ENCODE measurements around the gene LCE2B. TPM values are rescaled to one million over a fixed set of nuclear protein-coding genes. Genes with fewer than 3 reads are reported as not detected.
"Not testable (repeated sequence)": the region's sequence is repeated elsewhere in the genome, so short reads cannot be mapped to it uniquely, and the experiment has no call there.

The LCE2B gene
- total RNA-seq, 2 experiments from 2014 or later, result not detected

GRCh38 chr1:152674983-152675382, 10.9 kb upstream of the LCE2B start, which contains the start of gene LCE2C:
TSS of gene LCE2C (plus strand) at chr1:152675279. CDS start at chr1:152676016, 737 bp downstream.
- POLR2A ChIA-PET; H3K9me3 Mint-ChIP-seq (ENCODE audit: insufficient read depth); H3K4me1 Mint-ChIP-seq (ENCODE audit: low read depth); H3K27me3 Mint-ChIP-seq (ENCODE audit: low read depth); ATAC-seq; H3K4me3 Mint-ChIP-seq; CTCF ChIA-PET; DNase-seq; H3K27ac Mint-ChIP-seq; H3K36me3 Mint-ChIP-seq (ENCODE audit: low read depth): not testable (repeated sequence)

- Mint-ChIP-seq H3K27ac (no peak overlapping the region), H3K4me3 (no peak overlapping the region), H3K36me3 (ENCODE audit: low read depth) (no peaks in the 10 kb centered on the region), H3K4me1 (ENCODE audit: low read depth) (no peaks in the 10 kb centered on the region), H3K9me3 (ENCODE audit: insufficient read depth) (no peaks in the 10 kb centered on the region), H3K27me3 (ENCODE audit: low read depth) (peaks cover 10% of the 10 kb centered on the region)
- DNase-seq (no peak), ATAC-seq (no peak)
- POLR2A ChIA-PET, result no interaction called here
- CTCF ChIA-PET, result no interaction called here
These were observed 6.5 kb upstream of the LCE2B start for GRCh38 chr1:152679459-152679858.

- Mint-ChIP-seq H3K27ac (no peak overlapping the region), H3K27me3 (ENCODE audit: low read depth) (peaks cover 12% of the 10 kb centered on the region), H3K9me3 (ENCODE audit: insufficient read depth) (no peaks in the 10 kb centered on the region), H3K4me3 (no peak overlapping the region), H3K4me1 (ENCODE audit: low read depth) (no peaks in the 10 kb centered on the region), H3K36me3 (ENCODE audit: low read depth) (no peaks in the 10 kb centered on the region)
- no peak for ATAC-seq
- POLR2A ChIA-PET, result no interaction called here
- no peak for DNase-seq
- CTCF ChIA-PET, result no interaction called here
These were observed 4.3 kb upstream of the LCE2B start for GRCh38 chr1:152681616-152682015.

GRCh38 chr1:152683846-152684245, 2.1 kb upstream of the LCE2B start:
- DNase-seq, result no peak
- POLR2A ChIA-PET, result no interaction called here
- CTCF ChIA-PET, result no interaction called here
- Mint-ChIP-seq H3K4me3 (no peak overlapping the region), H3K9me3 (ENCODE audit: insufficient read depth) (no peaks in the 10 kb centered on the region), H3K27ac (no peak overlapping the region), H3K27me3 (ENCODE audit: low read depth) (peaks cover 12% of the 10 kb centered on the region), H3K4me1 (ENCODE audit: low read depth) (no peaks in the 10 kb centered on the region), H3K36me3 (ENCODE audit: low read depth) (no peaks in the 10 kb centered on the region)
- ATAC-seq, result no peak

- Mint-ChIP-seq H3K27ac (no peak within 1 kb of the TSS), H3K4me1 (ENCODE audit: low read depth) (no peaks in the 10 kb centered on the region)
These were observed 12.0 kb downstream of the LCE2B start, which contains the start of gene LCE2A for GRCh38 chr1:152697701-152698600. TSS of gene LCE2A (plus strand) at chr1:152698345. CDS start at chr1:152698902, 557 bp downstream.

GRCh38 chr1:152699746-152700145, 13.8 kb downstream of the LCE2B start:
- ATAC-seq (no peak), DNase-seq (no peak)
- no peaks in the 10 kb centered on the region for H3K4me1 Mint-ChIP-seq (ENCODE audit: low read depth)
- H3K27ac Mint-ChIP-seq, result no peak overlapping the region
- H3K27me3 Mint-ChIP-seq (ENCODE audit: low read depth), result peaks cover 9% of the 10 kb centered on the region
- peaks cover 4% of the 10 kb centered on the region for H3K9me3 Mint-ChIP-seq (ENCODE audit: insufficient read depth)
- ChIA-PET CTCF (no interaction called here), POLR2A (no interaction called here)
- no peak overlapping the region for H3K4me3 Mint-ChIP-seq
- H3K36me3 Mint-ChIP-seq (ENCODE audit: low read depth), result no peaks in the 10 kb centered on the region

More at GRCh38 chr1:152697701-152698600, 12.0 kb downstream of the LCE2B start, which contains the start of gene LCE2A:
- peaks cover 6% of the 10 kb centered on the region for H3K27me3 Mint-ChIP-seq (ENCODE audit: low read depth)
- DNase-seq, result no peak
- POLR2A ChIA-PET, result no interaction called here
- H3K9me3 Mint-ChIP-seq (ENCODE audit: insufficient read depth), result no peaks in the 10 kb centered on the region
- CTCF ChIA-PET, result no interaction called here
- ATAC-seq, result no peak
- no peak within 1 kb of the TSS for H3K4me3 Mint-ChIP-seq
- H3K36me3 Mint-ChIP-seq (ENCODE audit: low read depth), result no peaks in the 10 kb centered on the region

- Mint-ChIP-seq H3K4me1 (ENCODE audit: low read depth) (no peaks in the 10 kb centered on the region), H3K36me3 (ENCODE audit: low read depth) (no peaks in the 10 kb centered on the region), H3K27ac (no peak within 1 kb of the TSS), H3K9me3 (ENCODE audit: insufficient read depth) (peaks cover 4% of the 10 kb centered on the region), H3K4me3 (no peak within 1 kb of the TSS), H3K27me3 (ENCODE audit: low read depth) (peaks cover 13% of the 10 kb centered on the region)
- CTCF ChIA-PET, result no interaction called here
- DNase-seq (no peak), ATAC-seq (no peak)
- POLR2A ChIA-PET, result no interaction called here
These were observed 21.9 kb downstream of the LCE2B start, which contains the start of gene LCE4A for GRCh38 chr1:152707860-152708259. TSS of gene LCE4A (plus strand) at chr1:152708160. CDS start at chr1:152709076, 916 bp downstream.

GRCh38 chr1:152718238-152718637, 32.3 kb downstream of the LCE2B start:
- CTCF ChIA-PET, result no interaction called here
- no peak for ATAC-seq
- POLR2A ChIA-PET, result no interaction called here
- no peak for DNase-seq
- H3K4me3 Mint-ChIP-seq, result no peak overlapping the region
- H3K27ac Mint-ChIP-seq, result no peak overlapping the region
- H3K27me3 Mint-ChIP-seq (ENCODE audit: low read depth), result peaks cover 5% of the 10 kb centered on the region
- H3K4me1 Mint-ChIP-seq (ENCODE audit: low read depth), result no peaks in the 10 kb centered on the region
- no peaks in the 10 kb centered on the region for H3K36me3 Mint-ChIP-seq (ENCODE audit: low read depth)
- no peaks in the 10 kb centered on the region for H3K9me3 Mint-ChIP-seq (ENCODE audit: insufficient read depth)

- Mint-ChIP-seq H3K36me3 (ENCODE audit: low read depth) (no peaks in the 10 kb centered on the region), H3K27me3 (ENCODE audit: low read depth) (peaks cover 2% of the 10 kb centered on the region), H3K9me3 (ENCODE audit: insufficient read depth) (no peaks in the 10 kb centered on the region), H3K4me3 (no peak overlapping the region), H3K27ac (no peak overlapping the region), H3K4me1 (ENCODE audit: low read depth) (no peaks in the 10 kb centered on the region)
- CTCF ChIA-PET, result no interaction called here
- no peak for DNase-seq
- no peak for ATAC-seq
- POLR2A ChIA-PET, result no interaction called here
These were observed 39.3 kb downstream of the LCE2B start for GRCh38 chr1:152725261-152725660.

GRCh38 chr1:152728986-152729385, 43.1 kb downstream of the LCE2B start:
- ChIA-PET POLR2A (no interaction called here), CTCF (no interaction called here)
- H3K4me3 Mint-ChIP-seq, result no peak overlapping the region
- H3K27me3 Mint-ChIP-seq (ENCODE audit: low read depth), result peaks cover 5% of the 10 kb centered on the region
- H3K9me3 Mint-ChIP-seq (ENCODE audit: insufficient read depth), result no peaks in the 10 kb centered on the region
- no peaks in the 10 kb centered on the region for H3K4me1 Mint-ChIP-seq (ENCODE audit: low read depth)
- ATAC-seq, result no peak
- no peak overlapping the region for H3K27ac Mint-ChIP-seq
- H3K36me3 Mint-ChIP-seq (ENCODE audit: low read depth), result no peaks in the 10 kb centered on the region
- no peak for DNase-seq

GRCh38 chr1:152735648-152736047, 49.7 kb downstream of the LCE2B start:
- Mint-ChIP-seq H3K4me1 (ENCODE audit: low read depth) (no peaks in the 10 kb centered on the region), H3K9me3 (ENCODE audit: insufficient read depth) (no peaks in the 10 kb centered on the region), H3K27ac (no peak overlapping the region), H3K36me3 (ENCODE audit: low read depth) (no peaks in the 10 kb centered on the region), H3K27me3 (ENCODE audit: low read depth) (peaks cover 6% of the 10 kb centered on the region), H3K4me3 (no peak overlapping the region)
- CTCF ChIA-PET, result no interaction called here
- ATAC-seq, result no peak
- POLR2A ChIA-PET, result interaction anchor here (0.6 kb wide), 1 partner anchor 625 kb away, joined by 3 read pairs; no protein-coding TSS in a partner anchor
- DNase-seq, result no peak

Data from activated CD8-positive, alpha-beta T cell treated with anti-CD3 and anti-CD28 coated beads, Interleukin-2, amount 10 ng/mL, durations not matched to agents 7 days and 5 days (primary cell).